Measurements from ENCODE around the gene KCNC1. TPM values are rescaled to one million over a fixed set of nuclear protein-coding genes. Genes with fewer than 3 reads are reported as not detected.

The KCNC1 gene
- total and polyA plus RNA-seq, 2 experiments from 2014 or later, result 0.11 TPM; not detected in 1

GRCh38 chr11:17831228-17831627 is 96.6 kb downstream of the KCNC1 start (continued):
- TF ChIP-seq REST (IDR thresholded peaks at IDR 0.05; ENCODE audit: unreplicated experiment) (no peak), ETS1 (IDR thresholded peaks at IDR 0.05) (no peak), EZH2phosphoT487 (IDR thresholded peaks at IDR 0.05; ENCODE audit: unreplicated experiment) (no peak), STAT1 (IDR thresholded peaks at IDR 0.05; ENCODE audit: unreplicated experiment) (no peak), CREB1 (CRISPR knock-in tag; IDR thresholded peaks at IDR 0.05; ENCODE audit: low read depth) (no peak), JUNB (IDR thresholded peaks at IDR 0.05; ENCODE audit: unreplicated experiment) (no peak), ZNF114 (CRISPR knock-in tag; IDR thresholded peaks at IDR 0.05) (no peak)

GRCh38 chr11:17831883-17832282 is 97.3 kb downstream of the KCNC1 start:
- no peaks in the 10 kb centered on the region for H3K27me3 ChIP-seq (ENCODE audit: insufficient read depth)
- no peak overlapping the region for H3K4me3 ChIP-seq
- H3K4me1 ChIP-seq (ENCODE audit: insufficient read depth), result no peaks in the 10 kb centered on the region
- H2AFZ ChIP-seq, result no peak overlapping the region
- Mint-ChIP-seq H3K9me3 (no peaks in the 10 kb centered on the region), H3K27ac (no peak overlapping the region), H3K4me3 (no peak overlapping the region), H3K27me3 (ENCODE audit: insufficient read depth, low read depth, poor library complexity) (peaks cover 2% of the 10 kb centered on the region), H3K36me3 (ENCODE audit: low read depth) (no peaks in the 10 kb centered on the region), H3K4me1 (peaks cover 4% of the 10 kb centered on the region; the same call in 2 of the 3 replicates)
- DNase-seq (ENCODE audit: low spot score) (no peak), ATAC-seq (no peak)
- H3K27ac ChIP-seq (ENCODE audit: low read depth), result no peak overlapping the region
- 0 out of 2 replicates have a peak, but pooled peaks cover 4% of the 10 kb centered on the region for H4K20me1 ChIP-seq (replicated peaks; ENCODE audit: insufficient read depth)
- no peaks in the 10 kb centered on the region for H3F3A ChIP-seq (replicated peaks; ENCODE audit: low read depth)
- H3K36me3 ChIP-seq (ENCODE audit: insufficient read depth), result no peaks in the 10 kb centered on the region
- H3K79me2 ChIP-seq (replicated peaks; ENCODE audit: insufficient read depth), result no peaks in the 10 kb centered on the region
- peaks cover 11% of the 10 kb centered on the region for H3K9me2 ChIP-seq (ENCODE audit: insufficient read depth)
- H3K4me2 ChIP-seq, result no peak overlapping the region
- no peak for TF ChIP-seq REST (IDR thresholded peaks at IDR 0.05; ENCODE audit: unreplicated experiment)
- TF ChIP-seq ZNF462 (CRISPR knock-in tag; IDR thresholded peaks at IDR 0.05), result no peak
- no peak for TF ChIP-seq STAT1 (IDR thresholded peaks at IDR 0.05; ENCODE audit: unreplicated experiment)
- TF ChIP-seq JUNB (IDR thresholded peaks at IDR 0.05; ENCODE audit: unreplicated experiment), result no peak
- TF ChIP-seq ZNF114 (CRISPR knock-in tag; IDR thresholded peaks at IDR 0.05), result no peak
- TF ChIP-seq CREB1 (CRISPR knock-in tag; IDR thresholded peaks at IDR 0.05; ENCODE audit: low read depth), result no peak
- no peak for TF ChIP-seq ZNF331 (CRISPR knock-in tag; IDR thresholded peaks at IDR 0.05; ENCODE audit: low read depth)

Measured in GM23338 (cell line).